HG03139 (cell line): ENCODE data around the gene SYNC.
"Not testable (repeated sequence)": the region's sequence is repeated elsewhere in the genome, so short reads cannot be mapped to it uniquely, and the experiment has no call there.

ENCODE experiments used
- ATAC-seq: cut with Tn5 transposase; IDR thresholded peaks from one replicate; pipeline ENCODE4 v1.9.1; 2021; ENCODE audit not compliant: unreplicated experiment

Gene SYNC

DNA sequence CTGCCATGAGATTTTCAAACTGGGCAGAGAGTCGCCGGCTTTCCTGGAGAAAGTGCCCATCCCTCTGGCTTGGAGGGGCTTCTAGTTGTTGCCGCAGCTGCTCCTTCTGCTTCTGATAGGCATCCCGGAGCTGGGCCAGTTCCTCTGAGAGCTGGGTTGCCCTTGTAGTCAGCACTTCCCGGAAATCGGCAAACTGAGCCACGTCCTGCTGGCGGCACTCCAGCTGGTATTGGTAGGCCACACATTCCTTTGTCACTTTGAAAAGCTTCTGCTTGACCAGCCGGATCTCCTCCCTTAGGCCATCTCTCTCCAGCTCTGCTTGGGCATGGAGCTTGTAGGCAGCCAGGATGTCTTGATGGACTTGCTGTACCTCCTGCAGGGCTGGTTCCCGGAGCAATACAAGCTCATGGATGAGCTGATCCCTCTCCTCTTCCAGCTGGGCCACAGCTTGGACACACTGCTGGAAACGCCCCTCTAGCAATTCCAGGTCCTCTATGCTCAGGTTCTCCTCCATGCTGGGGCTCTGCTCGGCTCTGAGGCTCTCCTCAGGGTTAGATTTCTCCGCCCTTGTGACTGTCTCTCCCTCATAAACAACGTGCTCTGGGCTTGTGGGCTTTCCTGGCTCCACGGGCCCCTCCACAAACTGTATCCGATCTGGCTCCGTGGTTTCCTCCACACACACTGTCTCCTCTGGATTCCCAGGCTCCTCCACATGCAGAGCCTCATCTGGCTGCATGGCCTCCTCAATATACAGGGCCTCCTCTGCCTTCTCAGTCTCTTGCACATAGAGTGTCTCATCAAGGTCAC is 7.3 kb downstream of the SYNC start:
- ATAC-seq, result no peak

DNA sequence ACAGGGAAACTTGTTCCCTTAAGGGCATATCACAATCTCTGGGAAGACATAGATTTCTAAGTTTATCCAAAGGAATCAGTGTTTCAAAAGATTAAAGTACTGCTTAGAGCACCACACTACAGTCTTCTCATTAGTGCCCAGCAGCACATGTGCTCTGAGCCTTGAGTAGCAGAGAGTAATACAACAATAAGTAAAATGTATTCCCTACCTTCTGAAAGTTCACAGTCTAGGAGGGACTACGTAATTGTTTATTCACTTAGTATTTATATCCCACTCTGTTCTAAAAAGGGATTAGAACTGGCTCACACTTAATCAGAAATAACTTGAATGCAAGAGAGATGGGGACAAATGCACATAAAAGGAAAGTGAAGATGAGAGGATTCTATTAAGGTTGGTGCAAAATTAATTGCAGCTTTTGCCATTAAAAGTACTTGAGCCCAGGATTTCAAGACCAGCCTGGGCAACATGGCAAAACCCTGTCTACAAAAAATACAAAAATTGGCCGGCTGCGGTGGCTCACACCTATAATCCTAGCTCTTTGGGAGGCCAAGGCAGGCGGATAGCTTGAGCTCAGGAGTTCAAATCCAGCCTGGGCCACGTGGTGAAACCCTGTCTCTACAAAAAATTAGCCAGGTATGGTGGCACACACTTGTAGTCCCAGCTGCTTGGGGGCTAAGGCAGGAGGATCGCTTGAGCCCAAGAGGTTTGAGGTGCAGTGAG is 9.0 kb downstream of the SYNC start:
- no peak for ATAC-seq

DNA sequence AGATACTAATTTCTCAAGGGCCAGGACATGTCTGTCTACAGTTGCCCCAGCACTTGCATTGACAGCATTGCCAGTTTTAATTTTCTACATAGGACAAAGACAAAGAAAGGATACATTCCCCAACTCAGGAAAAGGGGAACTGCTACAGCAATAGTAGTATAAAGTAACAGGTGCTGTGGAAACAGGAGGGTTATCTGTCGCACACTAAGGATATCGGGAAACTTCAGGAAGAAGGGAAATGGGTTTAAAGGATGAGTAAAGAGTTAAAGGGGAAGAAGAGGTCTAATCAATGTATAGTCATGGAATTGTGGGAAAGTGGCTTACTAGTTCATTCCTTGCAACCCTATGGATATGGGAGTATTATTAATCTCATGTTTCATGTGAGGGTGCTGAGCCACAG is 16.2 kb downstream of the SYNC start:
- ATAC-seq, result no peak

DNA sequence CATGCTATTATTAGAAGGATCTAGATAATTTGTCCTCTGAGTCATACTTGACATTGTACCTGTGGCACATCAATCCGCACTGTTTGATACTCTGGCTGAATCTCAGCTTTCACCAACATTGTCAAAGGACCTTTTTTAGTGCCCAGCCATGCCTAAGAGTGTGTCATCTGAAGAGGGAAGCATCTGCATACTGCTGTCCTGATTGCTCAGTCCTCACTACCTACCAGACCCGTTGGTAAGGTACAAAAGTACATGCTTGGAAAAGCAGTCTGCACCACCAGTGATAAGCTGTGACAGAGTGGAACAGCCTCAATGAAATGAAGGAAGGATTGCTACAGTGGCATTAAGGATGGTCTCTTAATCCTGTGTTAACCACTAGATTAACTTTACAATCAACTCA is 17.1 kb downstream of the SYNC start:
- ATAC-seq, result no peak

DNA sequence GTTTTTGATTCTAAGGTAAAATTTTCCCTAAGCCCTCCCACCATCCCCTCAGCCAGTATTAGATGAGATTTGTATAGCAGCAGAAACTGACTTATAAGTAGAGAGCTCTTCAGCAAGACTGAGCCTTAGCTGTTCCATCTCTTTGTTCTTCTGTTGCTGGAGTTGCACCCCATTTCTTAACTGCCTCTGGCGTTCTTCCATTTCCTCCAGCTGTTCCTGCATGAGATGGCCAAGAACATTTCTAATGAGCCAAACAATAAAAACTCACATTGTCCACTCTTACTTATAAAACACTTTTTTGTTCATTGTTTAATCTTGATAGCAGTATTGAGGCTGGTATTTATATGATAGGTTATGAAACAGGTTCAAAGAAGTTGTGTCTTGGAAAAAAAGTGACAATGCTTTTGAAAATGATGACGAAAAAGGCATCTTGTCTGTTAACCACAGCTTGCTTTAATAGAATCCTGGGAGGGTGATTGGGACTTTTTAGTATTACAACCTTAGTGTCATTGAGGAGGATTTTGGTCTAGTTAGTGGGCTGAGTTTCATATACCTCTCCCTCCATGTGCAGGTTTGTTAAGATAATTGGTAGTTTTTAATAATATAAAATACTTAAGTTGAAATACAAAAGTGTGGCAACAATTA is 18.3 kb downstream of the SYNC start:
- ATAC-seq, result no peak

DNA sequence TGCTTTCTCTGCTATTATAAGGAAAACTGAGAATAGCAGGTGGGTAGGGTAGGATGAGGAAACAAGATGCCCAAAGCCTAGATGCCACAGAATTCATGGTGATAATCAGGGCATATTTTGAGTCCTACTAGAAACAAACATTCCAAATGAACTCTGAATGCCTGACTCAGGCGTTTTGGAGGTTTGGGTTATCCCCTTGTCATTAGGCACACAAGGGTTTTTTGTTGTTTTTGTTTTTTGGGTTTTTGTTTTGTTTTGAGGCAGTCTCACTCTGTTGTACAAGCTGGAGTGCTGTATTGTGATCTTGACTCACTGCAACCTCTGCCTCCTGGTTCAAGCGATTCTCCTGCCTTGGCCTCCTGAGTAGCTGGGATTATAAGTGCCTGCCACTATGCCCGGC is 19.2 kb downstream of the SYNC start:
- no peak for ATAC-seq

DNA sequence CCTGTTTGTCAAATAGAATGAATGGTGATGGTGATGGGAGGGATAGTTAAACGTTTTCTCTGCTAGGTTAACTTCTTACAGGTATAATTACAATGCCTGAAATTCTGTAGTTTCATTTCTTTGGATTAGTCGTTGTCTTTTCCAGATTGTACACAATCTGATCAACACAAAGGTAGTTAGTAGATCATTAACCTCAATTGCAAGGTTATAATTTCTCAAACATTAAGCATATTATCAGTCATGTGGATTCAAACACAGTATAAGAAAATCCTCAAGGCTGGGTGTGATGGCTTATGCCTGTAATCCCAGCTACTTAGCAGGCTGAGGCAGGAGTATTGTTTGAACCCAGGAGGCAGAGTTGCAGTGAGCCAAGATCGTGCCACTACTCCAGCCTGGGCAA is 20.6 kb downstream of the SYNC start:
- ATAC-seq, result no peak

DNA sequence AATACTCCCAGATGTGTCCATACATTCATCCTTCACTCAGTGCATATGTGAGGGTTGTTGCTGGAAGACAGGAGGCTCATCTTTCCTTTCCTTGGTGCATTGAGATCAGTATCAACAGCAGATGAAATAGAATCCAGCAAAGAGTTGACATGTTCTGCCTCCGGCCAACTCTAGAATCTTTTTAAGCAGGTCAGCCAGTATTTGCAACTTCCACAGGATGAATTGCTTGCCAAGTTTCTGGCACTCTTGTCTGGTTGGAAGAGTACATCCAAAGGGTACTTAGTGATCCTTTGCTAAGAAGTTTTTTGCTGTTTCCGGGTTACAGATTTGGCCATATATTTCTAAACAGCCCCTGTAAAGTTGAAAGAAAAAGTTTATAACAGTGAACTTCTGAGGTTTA is 21.1 kb downstream of the SYNC start:
- ATAC-seq, result no peak

DNA sequence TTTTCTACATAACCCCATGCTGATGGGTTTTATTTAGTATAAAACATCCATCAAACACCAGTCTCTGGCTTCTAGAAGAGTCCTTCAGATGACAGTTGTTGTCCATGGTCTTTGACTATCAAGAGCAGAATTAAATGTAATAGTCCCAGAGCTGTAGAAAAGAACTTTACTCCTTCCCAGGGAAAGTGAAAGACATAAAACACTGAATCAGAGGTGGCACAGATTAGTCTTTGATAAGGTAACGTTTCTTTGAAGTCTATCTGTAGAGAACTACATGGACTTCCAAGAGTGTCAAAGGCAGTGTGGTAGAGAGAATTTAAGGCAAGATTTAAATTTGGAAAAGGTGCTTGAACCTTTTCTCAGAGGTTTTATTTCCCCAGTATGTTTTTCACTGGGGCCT is 21.9 kb downstream of the SYNC start:
- no peak for ATAC-seq

DNA sequence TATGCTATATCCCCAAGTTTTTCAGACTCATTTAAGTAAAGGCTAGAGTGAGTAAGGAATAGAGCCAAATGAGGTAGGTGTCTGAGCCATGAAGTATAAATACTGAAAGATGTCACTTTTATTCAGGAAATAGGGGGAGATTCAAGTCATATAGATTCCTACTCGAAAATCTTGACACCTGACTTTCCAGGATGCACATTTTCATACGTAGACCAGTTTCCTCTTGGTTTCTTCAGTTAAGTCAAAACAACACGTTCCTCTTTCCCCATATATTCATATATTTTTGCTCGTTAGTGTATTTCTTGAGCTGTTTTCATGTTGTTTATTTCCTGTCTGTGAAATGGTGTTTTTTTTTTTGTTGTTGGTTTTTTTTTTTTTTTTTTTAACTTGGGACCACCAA is 22.6 kb downstream of the SYNC start:
- ATAC-seq, result not testable (repeated sequence)

DNA sequence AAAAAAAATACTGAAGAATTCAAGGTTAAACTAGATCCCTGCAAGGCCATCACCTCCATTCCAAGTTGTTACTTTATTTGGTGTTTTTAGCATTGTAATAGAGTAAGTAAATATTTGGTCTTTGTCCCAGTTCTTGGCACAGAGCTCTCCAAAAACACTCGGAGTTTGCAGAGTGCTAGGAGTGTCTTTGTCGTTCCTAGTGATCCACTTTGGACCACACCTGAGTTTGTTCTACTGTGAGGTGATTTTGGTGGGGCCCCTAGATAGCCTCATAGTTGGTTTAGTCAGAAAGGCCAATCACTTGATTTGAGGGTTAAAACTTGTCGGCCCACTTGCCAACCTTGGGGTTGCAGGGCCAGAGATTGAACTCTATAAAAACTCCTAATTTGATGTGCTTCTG is 25.6 kb downstream of the SYNC start:
- ATAC-seq, result no peak

DNA sequence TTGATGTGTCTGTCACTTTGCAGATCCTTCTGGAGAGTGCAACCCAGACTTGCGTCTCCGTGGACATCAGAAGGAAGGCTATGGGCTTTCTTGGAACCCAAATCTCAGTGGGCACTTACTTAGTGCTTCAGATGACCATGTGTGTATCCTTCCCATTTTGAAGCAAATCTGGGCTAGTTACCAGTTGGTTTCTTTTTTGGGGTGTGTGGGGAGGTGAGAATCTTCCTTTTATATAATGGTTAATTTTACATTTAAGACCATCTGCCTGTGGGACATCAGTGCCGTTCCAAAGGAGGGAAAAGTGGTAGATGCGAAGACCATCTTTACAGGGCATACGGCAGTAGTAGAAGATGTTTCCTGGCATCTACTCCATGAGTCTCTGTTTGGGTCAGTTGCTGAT is 33.9 kb downstream of the SYNC start:
- ATAC-seq, result not testable (repeated sequence)

DNA sequence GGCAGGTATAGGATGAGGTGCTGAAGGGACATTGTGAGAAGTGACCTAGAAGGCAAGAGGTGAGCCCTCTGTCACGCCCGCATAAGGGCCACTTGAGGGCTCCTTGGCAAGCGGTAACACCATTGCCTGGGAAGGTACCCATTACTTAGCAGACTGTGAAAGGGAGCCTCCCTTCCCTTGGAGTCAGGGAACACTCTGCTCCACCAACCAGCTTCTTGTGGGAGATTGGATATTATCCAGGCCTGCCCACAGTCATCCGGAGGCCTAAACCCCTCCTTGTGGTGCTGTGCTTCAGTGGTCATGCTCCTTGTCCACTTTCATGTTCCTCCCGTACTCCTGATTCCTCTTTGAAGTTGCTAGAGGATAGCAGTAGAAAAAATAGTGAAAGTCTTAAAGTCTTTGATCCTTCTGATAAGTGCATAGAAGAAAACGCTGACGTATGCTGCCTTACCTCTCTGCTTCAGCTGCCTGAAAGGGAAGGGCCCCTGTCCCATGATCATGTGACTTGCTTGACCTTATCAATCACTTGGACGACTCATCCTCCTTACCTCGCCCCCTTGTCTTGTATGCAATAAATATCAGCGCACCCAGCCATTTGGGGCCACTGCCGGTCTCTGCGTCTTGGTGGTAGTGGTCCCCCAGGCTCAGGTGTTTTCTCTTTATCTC is 35.5 kb downstream of the SYNC start:
- no peak for ATAC-seq

DNA sequence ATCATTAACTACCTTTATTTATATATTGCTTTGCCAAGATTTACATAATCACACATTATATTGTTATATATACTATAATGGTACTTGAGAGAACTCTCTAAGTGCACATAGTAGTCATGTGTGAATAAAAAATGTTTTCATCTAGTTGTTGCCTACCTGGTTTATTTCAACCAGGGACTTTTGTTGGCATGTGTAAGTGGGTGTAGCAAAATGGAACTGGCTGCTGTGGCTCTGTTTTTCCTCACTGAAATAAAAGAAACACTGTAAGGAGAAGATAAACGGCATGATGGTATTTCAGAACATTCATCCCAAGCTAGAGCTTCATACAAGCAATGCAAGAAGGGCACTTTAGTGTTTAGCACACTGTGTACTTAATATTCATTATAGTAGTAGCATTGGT is 36.7 kb downstream of the SYNC start:
- ATAC-seq, result no peak

DNA sequence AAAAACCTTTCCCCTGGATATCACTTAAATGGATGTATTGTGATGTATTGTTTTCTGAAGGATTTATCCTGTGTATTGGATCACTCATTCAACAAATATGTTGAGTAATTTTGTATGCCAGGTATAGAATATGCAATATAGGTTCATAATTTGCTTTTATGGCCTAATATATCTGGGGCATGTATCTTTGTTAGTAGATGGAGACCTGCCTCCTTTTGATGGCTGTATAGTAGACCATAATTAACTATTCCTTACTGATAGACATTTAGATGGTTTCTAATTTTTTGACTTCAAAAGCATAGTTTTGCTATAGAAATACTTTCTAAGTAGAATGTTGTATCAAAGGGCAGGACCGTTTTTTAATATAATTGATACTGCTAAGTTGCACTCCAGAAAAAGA is 43.0 kb downstream of the SYNC start:
- no peak for ATAC-seq

DNA sequence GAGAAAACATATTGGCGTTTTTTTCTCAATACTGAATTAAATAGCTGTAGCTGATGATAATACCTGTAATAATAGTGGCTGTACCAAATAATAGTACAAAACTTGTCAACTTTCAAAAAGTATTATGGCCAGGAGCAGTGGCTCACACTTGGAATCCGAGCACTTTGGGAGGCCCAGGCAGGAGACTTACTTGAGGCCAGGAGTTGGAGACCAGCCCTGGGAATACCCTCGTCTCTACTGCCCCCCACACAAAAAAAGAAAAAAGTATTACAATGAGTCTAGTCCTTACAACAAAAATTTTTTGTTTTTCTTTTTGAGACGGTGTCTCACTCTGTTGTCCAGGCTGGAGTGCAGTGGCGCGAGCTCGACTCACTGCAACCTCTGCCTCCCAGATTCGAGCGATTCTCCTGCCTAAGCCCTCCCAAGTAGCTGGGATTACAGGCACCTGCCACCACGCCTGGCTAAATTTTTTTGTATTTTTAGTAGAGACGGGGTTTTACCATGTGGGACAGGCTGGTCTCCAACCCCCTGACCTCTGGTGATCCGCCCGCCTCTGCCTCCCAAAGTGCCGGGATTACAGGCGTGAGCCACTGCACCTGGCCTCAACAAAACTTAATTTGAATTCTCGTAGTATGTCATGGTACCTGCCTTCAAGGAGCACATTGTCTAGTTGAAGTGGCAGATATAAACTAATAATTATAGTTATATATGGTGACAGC is 50.2 kb downstream of the SYNC start:
- no peak for ATAC-seq

DNA sequence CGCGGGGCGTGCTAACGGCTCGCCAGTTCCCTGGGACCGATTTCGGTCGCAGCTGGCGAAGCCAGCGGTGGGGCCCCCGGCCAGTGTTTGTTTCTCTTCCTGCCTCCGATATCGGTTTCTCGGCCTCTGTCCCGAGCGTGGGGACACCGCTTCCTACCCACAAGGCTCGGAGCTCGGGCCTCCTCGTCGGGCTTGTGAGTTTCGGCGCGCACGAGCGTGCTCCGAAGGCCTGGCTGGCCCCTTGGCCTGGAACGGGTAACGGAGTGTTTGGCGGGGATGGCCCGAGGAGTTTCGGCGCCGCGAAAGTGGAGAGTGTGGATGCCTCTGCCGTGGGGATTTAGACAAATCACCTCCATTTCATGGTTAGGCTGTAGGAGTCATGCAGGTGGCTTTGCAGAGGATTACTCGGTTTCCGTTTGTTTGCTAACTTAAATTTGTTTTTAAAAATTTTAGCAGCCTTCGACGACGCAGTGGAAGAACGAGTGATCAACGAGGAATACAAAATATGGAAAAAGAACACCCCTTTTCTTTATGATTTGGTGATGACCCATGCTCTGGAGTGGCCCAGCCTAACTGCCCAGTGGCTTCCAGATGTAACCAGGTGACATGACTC is 51.0 kb downstream of the SYNC start:
- ATAC-seq, result no peak

DNA sequence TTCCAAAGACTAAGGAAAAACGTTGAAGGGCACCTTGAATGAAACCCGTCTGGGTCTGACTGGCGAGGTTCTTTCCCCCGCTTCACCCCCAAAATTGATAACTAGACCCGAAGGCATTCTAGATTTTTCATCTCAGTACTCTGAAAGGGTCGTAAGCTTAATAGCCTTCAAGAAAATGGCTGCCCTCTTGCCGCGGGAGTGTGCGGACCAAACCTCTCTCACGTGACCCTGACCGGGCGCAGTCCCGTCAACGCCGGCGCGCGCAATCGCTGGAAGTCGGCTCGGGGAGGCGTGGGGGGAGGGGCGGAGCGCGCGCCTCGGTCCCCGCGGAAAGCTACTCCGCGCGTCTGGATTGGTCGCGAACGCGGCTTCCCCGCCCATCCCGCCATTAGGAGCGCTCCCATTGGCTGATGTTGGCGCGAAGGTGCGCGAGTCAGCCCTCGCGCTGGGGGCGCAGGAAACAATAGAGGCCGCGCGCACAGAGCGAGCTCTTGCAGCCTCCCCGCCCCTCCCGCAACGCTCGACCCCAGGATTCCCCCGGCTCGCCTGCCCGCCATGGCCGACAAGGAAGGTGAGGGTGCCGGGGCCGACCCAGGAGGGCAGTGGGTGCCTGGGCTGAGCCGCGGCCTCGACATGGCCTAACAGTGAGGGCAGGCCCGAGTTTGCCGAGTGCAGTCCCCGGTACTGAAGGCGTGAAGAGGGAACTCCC is 51.7 kb downstream of the SYNC start, which contains the start of gene RBBP4:
RBBP4 (plus strand) TSS at position 457 of the 709 bp plus-strand sequence; CDS start at position 556, 99 bp downstream.
- ATAC-seq, result peak; percentile 70

DNA sequence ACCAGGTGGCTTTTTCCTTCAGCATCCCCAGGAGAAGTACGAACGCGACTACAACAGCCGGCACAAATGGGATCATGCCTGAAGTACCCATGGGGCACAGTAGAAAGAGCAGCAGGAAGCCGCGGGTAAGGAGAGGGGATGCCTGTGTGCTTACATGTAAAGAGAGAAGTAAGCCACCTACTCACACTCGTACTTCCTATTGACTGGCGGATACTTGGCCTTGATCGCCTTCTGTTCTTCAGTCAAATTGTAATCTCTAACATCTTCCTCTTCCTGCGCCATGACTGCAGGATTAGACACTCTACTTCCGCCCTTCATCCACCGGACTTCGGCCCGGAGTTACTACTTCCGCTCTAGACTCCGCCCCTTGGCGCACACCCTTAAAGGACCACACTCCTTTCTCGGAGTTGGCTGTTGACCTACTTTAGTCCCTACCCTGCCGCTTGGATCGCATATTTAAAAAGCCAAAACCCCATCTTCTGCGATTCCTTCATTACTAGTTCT is 52.3 kb downstream of the SYNC start, which contains the start of gene ZBTB8OS:
ZBTB8OS (minus strand) TSS at position 303 of the 504 bp plus-strand sequence; CDS start at position 282, 21 bp downstream.
- ATAC-seq, result peak; percentile 48
